ENCODE measurements around the gene SSX2. TPM values are rescaled to one million over a fixed set of nuclear protein-coding genes. Genes with fewer than 3 reads are reported as not detected.

Gene SSX2
- total RNA-seq, 1 experiment from 2014 or later = not detected

Other genes with a start within 250 kb of the SSX2 start
- gene XAGE1A, start 211.4 kb downstream of the SSX2 start, total RNA-seq (2022) = not detected in 2 replicates
- not detected in 2 replicates for gene XAGE1B, start 190.1 kb downstream of the SSX2 start, total RNA-seq (2022)
- gene SSX7, start 52.3 kb downstream of the SSX2 start, total RNA-seq (2022) = not detected in 2 replicates
- not detected in 2 replicates for gene SSX2B, start 44.1 kb upstream of the SSX2 start, total RNA-seq (2022)
- not detected in 2 replicates for gene SPANXN5, start 90.2 kb upstream of the SSX2 start, total RNA-seq (2022)
- gene XAGE5, start 104.1 kb upstream of the SSX2 start, total RNA-seq (2022) = not detected in 2 replicates
- not detected in 2 replicates for gene XAGE3, start 160.9 kb upstream of the SSX2 start, total RNA-seq (2022)
- 13.3 and 16.5 TPM in 2 replicates for gene FAM156B, start 190.2 kb upstream of the SSX2 start, total RNA-seq (2022)